Testis (tissue), 3 donors: ENCODE results near the gene NOL4L. TPM values are rescaled to one million over a fixed set of nuclear protein-coding genes. Genes with fewer than 3 reads are reported as not detected.

ENCODE experiments used
- DNase-seq: peaks from one replicate; pipeline ENCODE4 v3.0.0-alpha.2; 2019
- H3K27ac ChIP-seq, 2 donors: fragments of 200-600 bp; sonication (generic); one replicate each; pipeline ENCODE4 v1.5.1; 2019
- H3K27me3 ChIP-seq: fragments of 200-600 bp; sonication (generic); one replicate; pipeline ENCODE4 v1.5.1; 2019
- H3K36me3 ChIP-seq: fragments of 200-600 bp; sonication (generic); one replicate; pipeline ENCODE4 v1.5.1; 2017; ENCODE audit warnings: low read depth; ENCODE audit errors: missing control alignments
- H3K4me1 ChIP-seq: fragments of 200-600 bp; sonication (generic); one replicate; pipeline ENCODE4 v1.5.1; 2019
- H3K4me3 ChIP-seq, 2 donors: fragments of 200-600 bp; sonication (generic); one replicate each; pipeline ENCODE4 v1.5.1; 2017 to 2019
- H3K9me3 ChIP-seq: fragments of 200-600 bp; sonication (generic); one replicate; pipeline ENCODE4 v1.5.1; 2017
- POLR2A ChIP-seq: fragments of 450-650 bp; IDR thresholded peaks from one replicate; pipeline ENCODE4 v1.6.1; 2017; ENCODE audit warnings: antibody characterized with exemption, mild to moderate bottlenecking, moderate library complexity
- WGBS, 2 donors: methylation state at CpG; one replicate each; pipeline ENCODE4 v1.1.5; 2018; 5-methylcytosine and 5-hydroxymethylcytosine counted together
- intact Hi-C: fragments of 100-400 bp; cut with DNase I; formaldehyde crosslinking; loops from one replicate; pipeline ENCODE4 v1.15.1; 2023; ENCODE audit warnings: low total_unique reads
- polyA plus RNA-seq: library from polyadenylated mRNA; stranded (reverse); fragments of 350-450 nt; fragmentation: Illumina TruSeq; extraction: RNeasy Lipid Tissue Mini Kit (QIAGEN cat#74804); gene quantifications from one replicate; pipeline ENCODE4 v1.2.3, GENCODE V29; 2014; ENCODE audit warnings: low read depth, low replicate concordance; ENCODE audit not compliant: insufficient read depth
- total RNA-seq, 2 donors: library from RNA; depleted of rRNA; stranded (reverse); fragments of >200 nt; gene quantifications; one replicate each; pipeline ENCODE4 v1.2.3, GENCODE V29; 2016
- TF ChIP-seq, protein P1 (sequence below), 3 experiments: fragments of 450-650 bp in 2 of 3; fragments of 200-600 bp in 1 of 3; sonication (generic) in 1 of 3; IDR thresholded peaks; one replicate each; pipeline ENCODE4 v1.5.1; 2016 to 2019; ENCODE audit warnings: antibody characterized with exemption in 3 of 3, mild to moderate bottlenecking in 2 of 3, moderate library complexity in 1 of 3

Gene NOL4L
- total and polyA plus RNA-seq, 3 donors from 2014 or later: 100.0 to 129 (median 115) TPM

DNA sequence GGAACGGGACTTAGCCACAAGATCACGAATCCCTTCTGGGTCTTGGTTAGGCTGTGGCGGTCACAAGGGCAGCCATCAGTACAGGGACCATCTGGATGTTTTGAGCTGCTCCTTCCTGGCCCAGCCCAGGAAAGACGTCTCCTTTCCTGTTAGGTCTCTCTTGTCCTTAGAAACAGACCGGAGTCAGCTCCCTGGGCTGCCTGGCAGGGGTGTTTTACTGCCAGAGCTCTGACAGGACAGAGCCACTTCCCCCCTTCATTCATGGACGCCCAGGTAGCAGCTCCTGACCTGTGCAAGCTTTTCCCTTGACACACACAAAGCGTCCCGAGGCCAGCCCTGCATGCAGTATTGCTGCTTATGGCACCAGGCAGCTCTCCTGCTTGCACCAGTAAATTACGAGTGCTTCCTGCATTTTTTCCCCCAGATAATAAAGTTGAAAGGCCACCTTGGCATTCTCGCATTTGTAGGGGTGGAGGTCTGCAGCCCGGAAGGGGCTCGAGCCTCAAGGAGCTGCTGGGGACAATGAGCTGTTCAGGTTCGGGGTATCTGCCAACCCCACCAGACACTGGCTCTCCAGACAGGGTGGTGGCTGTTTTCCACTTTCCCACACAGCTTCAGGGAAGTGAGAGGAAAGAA is 87.4 kb downstream of the NOL4L start:
- Histone ChIP-seq H3K27me3 (no peaks in the 10 kb centered on the region), H3K4me3 (no peak overlapping the region), H3K36me3 (no peaks in the 10 kb centered on the region), H3K27ac (no peak overlapping the region), H3K4me1 (peaks cover 9% of the 10 kb centered on the region), H3K9me3 (no peaks in the 10 kb centered on the region)
- no peak for DNase-seq
- WGBS, 2 donors: 73 to 76% methylated on average over 13 of the region's 13 CpGs
- no peak for TF ChIP-seq POLR2A
- intact Hi-C loops: no loop called here

GRCh38 chr20:32496811-32497533 is 88.2 kb downstream of the NOL4L start:
- TF ChIP-seq, protein P1, sequence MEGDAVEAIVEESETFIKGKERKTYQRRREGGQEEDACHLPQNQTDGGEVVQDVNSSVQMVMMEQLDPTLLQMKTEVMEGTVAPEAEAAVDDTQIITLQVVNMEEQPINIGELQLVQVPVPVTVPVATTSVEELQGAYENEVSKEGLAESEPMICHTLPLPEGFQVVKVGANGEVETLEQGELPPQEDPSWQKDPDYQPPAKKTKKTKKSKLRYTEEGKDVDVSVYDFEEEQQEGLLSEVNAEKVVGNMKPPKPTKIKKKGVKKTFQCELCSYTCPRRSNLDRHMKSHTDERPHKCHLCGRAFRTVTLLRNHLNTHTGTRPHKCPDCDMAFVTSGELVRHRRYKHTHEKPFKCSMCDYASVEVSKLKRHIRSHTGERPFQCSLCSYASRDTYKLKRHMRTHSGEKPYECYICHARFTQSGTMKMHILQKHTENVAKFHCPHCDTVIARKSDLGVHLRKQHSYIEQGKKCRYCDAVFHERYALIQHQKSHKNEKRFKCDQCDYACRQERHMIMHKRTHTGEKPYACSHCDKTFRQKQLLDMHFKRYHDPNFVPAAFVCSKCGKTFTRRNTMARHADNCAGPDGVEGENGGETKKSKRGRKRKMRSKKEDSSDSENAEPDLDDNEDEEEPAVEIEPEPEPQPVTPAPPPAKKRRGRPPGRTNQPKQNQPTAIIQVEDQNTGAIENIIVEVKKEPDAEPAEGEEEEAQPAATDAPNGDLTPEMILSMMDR (IDR thresholded peaks at IDR 0.05): no peak
- no peak for TF ChIP-seq POLR2A
- Histone ChIP-seq H3K27me3 (no peaks in the 10 kb centered on the region), H3K36me3 (no peaks in the 10 kb centered on the region), H3K4me3 (no peak overlapping the region), H3K27ac (no peak overlapping the region), H3K9me3 (no peaks in the 10 kb centered on the region), H3K4me1 (peaks cover 9% of the 10 kb centered on the region)
- DNase-seq: no peak
- 84 to 88% methylated on average over 10 to 11 of the region's 11 CpGs for WGBS, 2 donors
- intact Hi-C loops: no loop called here

- Histone ChIP-seq H3K4me1 (peaks cover 9% of the 10 kb centered on the region), H3K36me3 (no peaks in the 10 kb centered on the region), H3K27me3 (no peaks in the 10 kb centered on the region), H3K4me3 (no peak overlapping the region), H3K27ac (no peak overlapping the region), H3K9me3 (no peaks in the 10 kb centered on the region)
- DNase-seq: no peak
- WGBS, 2 donors: 91 to 92% methylated on average over 5 of the region's 5 CpGs
- intact Hi-C loops: no loop called here
- TF ChIP-seq POLR2A: no peak
- TF ChIP-seq, protein P1 (IDR thresholded peaks at IDR 0.05): no peak
These were observed 89.2 kb downstream of the NOL4L start for GRCh38 chr20:32495949-32496348.

DNA sequence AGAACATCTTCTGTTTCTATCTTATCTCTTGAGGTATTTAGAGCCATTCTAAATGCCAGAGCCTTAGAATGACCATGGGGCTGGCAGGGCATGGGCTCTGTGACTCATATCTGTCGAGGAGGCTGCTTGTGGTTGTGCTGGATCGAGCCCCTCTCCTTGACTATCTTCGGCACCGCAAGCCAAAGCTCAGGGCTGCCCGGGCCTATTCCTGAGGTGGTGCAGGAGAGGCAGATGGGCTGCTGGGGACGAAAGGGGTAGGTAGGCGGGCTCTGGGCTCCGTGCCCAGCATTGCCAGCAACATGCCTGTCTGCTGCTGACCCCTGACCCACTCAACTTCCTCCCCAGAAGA is 89.9 kb downstream of the NOL4L start:
- Histone ChIP-seq H3K27ac (no peak overlapping the region), H3K4me1 (peaks cover 9% of the 10 kb centered on the region), H3K4me3 (no peak overlapping the region), H3K9me3 (no peaks in the 10 kb centered on the region), H3K27me3 (no peaks in the 10 kb centered on the region), H3K36me3 (no peaks in the 10 kb centered on the region)
- TF ChIP-seq, protein P1 (IDR thresholded peaks at IDR 0.05): no peak
- no peak for TF ChIP-seq POLR2A
- WGBS, 2 donors: 69 to 77% methylated on average over 6 to 8 of the region's 8 CpGs
- intact Hi-C loops: no loop called here
- DNase-seq: no peak

GRCh38 chr20:32494483-32495216 is 90.5 kb downstream of the NOL4L start:
- Histone ChIP-seq H3K36me3 (no peaks in the 10 kb centered on the region), H3K9me3 (no peaks in the 10 kb centered on the region), H3K27ac (no peak overlapping the region), H3K4me3 (no peak overlapping the region), H3K27me3 (no peaks in the 10 kb centered on the region), H3K4me1 (peaks cover 9% of the 10 kb centered on the region)
- TF ChIP-seq, protein P1 (IDR thresholded peaks at IDR 0.05): no peak
- TF ChIP-seq POLR2A: no peak
- intact Hi-C loops: no loop called here
- DNase-seq: no peak
- WGBS, 2 donors: 85 to 87% methylated on average over 10 to 11 of the region's 11 CpGs
